ENCODE data around the gene SMCHD1. TPM values are rescaled to one million over a fixed set of nuclear protein-coding genes. Genes with fewer than 3 reads are reported as not detected.
A peak's percentile ranks its signal among the peaks of the same experiment; 100 is the strongest.

The SMCHD1 gene
- total RNA-seq (100 to 1,000 TPM in 1 of 2 donors, 10 to 100 TPM in 1; 87.2 to 111 TPM), polyA plus RNA-seq (ENCODE audit: insufficient read depth, low read depth, low replicate concordance) (46.6 TPM)
- long read RNA-seq, donor 1, partial matches to known transcripts = 21 of 24 reads
- long read RNA-seq, donor 1, other reads (novel, unspliced or antisense) = 0 of 24 reads
- long read RNA-seq, donor 2, full-length matches to known transcripts = 1 of 16 reads
- long read RNA-seq, donor 2, partial matches to known transcripts = 15 of 16 reads
- long read RNA-seq, donor 2, other reads (novel, unspliced or antisense) = 0 of 16 reads

DNA sequence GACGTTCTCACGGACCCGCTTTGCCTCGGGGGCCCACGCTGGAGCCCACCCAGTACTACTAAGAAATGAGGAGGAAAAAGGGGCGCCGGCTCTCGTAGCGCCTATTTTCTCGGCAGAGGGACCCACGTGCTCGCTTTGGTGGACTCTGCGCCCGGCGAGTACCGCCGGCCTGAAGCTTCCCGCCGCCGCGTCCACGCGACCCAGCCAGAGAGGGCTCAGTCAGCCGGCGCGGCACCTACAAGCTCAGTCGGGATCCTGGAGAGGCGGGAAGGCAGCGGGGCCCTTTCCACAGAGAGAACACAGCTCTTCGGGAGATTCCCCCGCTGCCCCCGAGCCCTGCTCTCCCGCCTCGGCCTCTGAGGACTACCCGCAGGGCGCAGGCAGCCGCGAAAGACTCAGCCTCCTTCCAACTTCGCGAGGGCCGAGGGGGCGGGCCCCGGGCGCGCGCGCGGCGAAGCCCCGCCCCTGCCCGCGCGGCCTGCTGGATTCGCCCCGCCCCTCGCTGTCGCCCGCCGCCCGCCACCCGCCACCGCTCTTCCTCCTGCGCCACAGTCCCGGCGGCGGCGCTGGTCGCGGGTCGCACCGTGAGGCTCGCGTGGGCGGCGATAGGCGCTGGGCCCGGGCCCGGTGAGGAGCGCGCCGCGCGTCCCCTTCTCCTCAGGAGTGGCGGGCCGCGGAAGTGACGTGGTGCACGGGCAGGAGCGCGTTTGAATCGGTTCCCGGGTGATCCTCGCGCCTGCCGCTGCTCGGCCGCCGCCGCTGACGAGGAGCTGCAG lies at the start of gene SMCHD1:
Gene SMCHD1, plus strand, starts transcription at position 549 of the 776 bp plus-strand sequence. CDS start 350 bp downstream, outside the sequence.
- 0% methylated on average over 10 to 95 of the region's 100 CpGs for WGBS, 2 donors
- Histone ChIP-seq H3K36me3 (ENCODE audit: low read depth, missing control alignments) (no peaks in the 10 kb centered on the region), H3K4me1 (peaks cover 10% of the 10 kb centered on the region), H3K9me3 (no peaks in the 10 kb centered on the region), H3K27ac (peak within 1 kb of the TSS; percentile 93 to 97), H3K27me3 (no peaks in the 10 kb centered on the region), H3K4me3 (peak within 1 kb of the TSS; percentile 81 to 89)
- TF ChIP-seq, protein P1, sequence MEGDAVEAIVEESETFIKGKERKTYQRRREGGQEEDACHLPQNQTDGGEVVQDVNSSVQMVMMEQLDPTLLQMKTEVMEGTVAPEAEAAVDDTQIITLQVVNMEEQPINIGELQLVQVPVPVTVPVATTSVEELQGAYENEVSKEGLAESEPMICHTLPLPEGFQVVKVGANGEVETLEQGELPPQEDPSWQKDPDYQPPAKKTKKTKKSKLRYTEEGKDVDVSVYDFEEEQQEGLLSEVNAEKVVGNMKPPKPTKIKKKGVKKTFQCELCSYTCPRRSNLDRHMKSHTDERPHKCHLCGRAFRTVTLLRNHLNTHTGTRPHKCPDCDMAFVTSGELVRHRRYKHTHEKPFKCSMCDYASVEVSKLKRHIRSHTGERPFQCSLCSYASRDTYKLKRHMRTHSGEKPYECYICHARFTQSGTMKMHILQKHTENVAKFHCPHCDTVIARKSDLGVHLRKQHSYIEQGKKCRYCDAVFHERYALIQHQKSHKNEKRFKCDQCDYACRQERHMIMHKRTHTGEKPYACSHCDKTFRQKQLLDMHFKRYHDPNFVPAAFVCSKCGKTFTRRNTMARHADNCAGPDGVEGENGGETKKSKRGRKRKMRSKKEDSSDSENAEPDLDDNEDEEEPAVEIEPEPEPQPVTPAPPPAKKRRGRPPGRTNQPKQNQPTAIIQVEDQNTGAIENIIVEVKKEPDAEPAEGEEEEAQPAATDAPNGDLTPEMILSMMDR (IDR thresholded peaks at IDR 0.05) = peak in 1 of 3 experiments; percentile 12
- TF ChIP-seq POLR2A (IDR thresholded peaks at IDR 0.05) = peak; percentile 37
- DNase-seq = peak; percentile 90
- intact Hi-C loops (cut with DNase I; ENCODE audit: low total_unique reads) = no loop called here

GRCh38 chr18:2606335-2606734 lies 49.2 kb upstream of the SMCHD1 start:
- Histone ChIP-seq H3K4me3 (no peak overlapping the region), H3K36me3 (ENCODE audit: low read depth, missing control alignments) (no peaks in the 10 kb centered on the region), H3K4me1 (no peaks in the 10 kb centered on the region), H3K9me3 (no peaks in the 10 kb centered on the region), H3K27ac (no peak overlapping the region), H3K27me3 (no peaks in the 10 kb centered on the region)
- WGBS, 2 donors = 86 to 87% methylated on average over 2 of the region's 2 CpGs
- TF ChIP-seq, protein P1 (IDR thresholded peaks at IDR 0.05) = no peak
- TF ChIP-seq POLR2A (IDR thresholded peaks at IDR 0.05) = no peak
- DNase-seq = no peak
- intact Hi-C loops (cut with DNase I; ENCODE audit: low total_unique reads) = no loop called here

DNA sequence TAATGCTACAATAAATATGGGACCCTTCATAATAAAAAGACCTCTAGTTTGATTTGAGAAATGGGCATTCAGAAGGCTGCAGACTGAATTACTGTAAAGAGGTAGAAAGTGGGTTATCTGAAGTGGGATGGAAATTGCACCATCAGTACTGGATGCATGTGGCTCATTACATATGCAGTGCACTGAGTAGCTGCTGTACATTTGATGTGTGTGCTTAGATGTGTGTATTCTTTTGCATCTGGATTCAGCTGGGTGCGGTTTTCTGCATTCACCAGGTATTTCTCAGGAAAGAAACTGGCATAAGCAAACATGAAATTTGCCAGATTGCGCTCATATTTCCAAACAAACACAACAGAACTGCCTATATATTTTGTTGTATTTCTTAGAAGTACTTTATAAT lies 45.9 kb upstream of the SMCHD1 start:
- TF ChIP-seq, protein P1 (IDR thresholded peaks at IDR 0.05) = no peak
- TF ChIP-seq POLR2A (IDR thresholded peaks at IDR 0.05) = no peak
- intact Hi-C loops (cut with DNase I; ENCODE audit: low total_unique reads) = no loop called here
- Histone ChIP-seq H3K27me3 (no peaks in the 10 kb centered on the region), H3K36me3 (ENCODE audit: low read depth, missing control alignments) (no peaks in the 10 kb centered on the region), H3K4me3 (no peak overlapping the region), H3K4me1 (no peaks in the 10 kb centered on the region), H3K9me3 (no peaks in the 10 kb centered on the region), H3K27ac (no peak overlapping the region)
- DNase-seq = no peak
- WGBS, 2 donors = 90 to 100% methylated on average over 2 of the region's 2 CpGs

DNA sequence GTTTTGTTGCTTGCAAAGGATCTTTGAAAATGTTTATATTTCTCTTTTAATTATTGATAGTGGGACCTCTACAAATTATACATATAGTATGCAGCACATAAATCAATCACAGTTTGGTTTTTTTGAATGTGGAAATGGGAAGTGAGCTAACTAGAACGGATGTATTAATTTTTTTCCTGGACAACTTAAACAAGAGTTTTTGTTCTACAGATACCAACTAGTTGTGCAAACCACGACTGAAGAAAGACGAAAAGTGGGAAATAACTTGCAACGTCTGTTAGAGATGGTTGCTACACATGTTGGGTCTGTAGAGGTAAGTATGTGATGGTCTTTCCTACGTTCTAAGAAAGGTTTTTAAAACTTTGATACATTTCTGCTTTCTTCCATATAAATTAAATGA lies 45.0 kb upstream of the SMCHD1 start:
- no peak for DNase-seq
- H3K36me3 ChIP-seq (ENCODE audit: low read depth, missing control alignments) = no peaks in the 10 kb centered on the region
- H3K27ac ChIP-seq = no peak overlapping the region
- WGBS, 2 donors = 86 to 88% methylated on average over 5 of the region's 5 CpGs
- H3K4me1 ChIP-seq = no peaks in the 10 kb centered on the region
- intact Hi-C loops (cut with DNase I; ENCODE audit: low total_unique reads) = no loop called here
- H3K9me3 ChIP-seq = no peaks in the 10 kb centered on the region
- no peak overlapping the region for H3K4me3 ChIP-seq
- no peak for TF ChIP-seq POLR2A (IDR thresholded peaks at IDR 0.05)
- TF ChIP-seq, protein P1 (IDR thresholded peaks at IDR 0.05) = no peak
- no peaks in the 10 kb centered on the region for H3K27me3 ChIP-seq
